ENCODE results near the gene XYLT1.

The XYLT1 gene

GRCh38 chr16:17117906-17118577 is 352.7 kb downstream of the XYLT1 start:
- DNase-seq: no peak

GRCh38 chr16:17116595-17117322 is 354.0 kb downstream of the XYLT1 start:
- DNase-seq: peak; percentile 5

GRCh38 chr16:17109413-17109812 is 361.3 kb downstream of the XYLT1 start:
- DNase-seq: no peak

GRCh38 chr16:17108596-17108995 is 362.2 kb downstream of the XYLT1 start:
- no peak for DNase-seq

GRCh38 chr16:17107450-17107849 is 363.3 kb downstream of the XYLT1 start:
- DNase-seq: no peak

GRCh38 chr16:17106243-17106791 is 364.4 kb downstream of the XYLT1 start:
- no peak for DNase-seq

GRCh38 chr16:17105239-17105797 is 365.4 kb downstream of the XYLT1 start:
- DNase-seq: no peak

- no peak for DNase-seq
Measured at GRCh38 chr16:17104654-17105053, 366.1 kb downstream of the XYLT1 start.

- DNase-seq: no peak
Measured at GRCh38 chr16:17103216-17103615, 367.5 kb downstream of the XYLT1 start.

GRCh38 chr16:17101646-17102045 is 369.1 kb downstream of the XYLT1 start:
- no peak for DNase-seq

- no peak for DNase-seq
Measured at GRCh38 chr16:17098685-17099084, 372.1 kb downstream of the XYLT1 start.

GRCh38 chr16:17084130-17084529 is 386.6 kb downstream of the XYLT1 start:
- no peak for DNase-seq

GRCh38 chr16:17083628-17084027 is 387.1 kb downstream of the XYLT1 start:
- DNase-seq: peak; percentile 64

- DNase-seq: no peak
Measured at GRCh38 chr16:17082095-17082882, 388.5 kb downstream of the XYLT1 start.

GRCh38 chr16:17080105-17080504 is 390.7 kb downstream of the XYLT1 start:
- DNase-seq: no peak

GRCh38 chr16:17078931-17079631 is 391.7 kb downstream of the XYLT1 start:
- DNase-seq: no peak

- no peak for DNase-seq
Measured at GRCh38 chr16:17076818-17077498, 393.8 kb downstream of the XYLT1 start.

GRCh38 chr16:17076092-17076754 is 394.5 kb downstream of the XYLT1 start:
- no peak for DNase-seq

GRCh38 chr16:17072104-17072503 is 398.7 kb downstream of the XYLT1 start:
- DNase-seq: no peak

GRCh38 chr16:17070882-17071592 is 399.7 kb downstream of the XYLT1 start:
- DNase-seq: peak; percentile 5

GRCh38 chr16:17069681-17070080 is 401.1 kb downstream of the XYLT1 start:
- no peak for DNase-seq

Measured in DMS79 treated with DMSO at 0.1 percent for 48 hours (cell line).